Activated CD4-positive, alpha-beta T cell treated with anti-CD3 and anti-CD28 coated beads for 24 hours (primary cell): ENCODE data around the gene UTP4.
A peak's percentile ranks its signal among the peaks of the same experiment; 100 is the strongest.
"Not testable (repeated sequence)": the region's sequence is repeated elsewhere in the genome, so short reads cannot be mapped to it uniquely, and the experiment has no call there.

Experiments
- DNase-seq, 2 donors: peaks; one replicate each; pipeline ENCODE4 v3.0.0-alpha.2; 2020; ENCODE audit warnings: low read depth in 2 of 2

UTP4 gene

DNA sequence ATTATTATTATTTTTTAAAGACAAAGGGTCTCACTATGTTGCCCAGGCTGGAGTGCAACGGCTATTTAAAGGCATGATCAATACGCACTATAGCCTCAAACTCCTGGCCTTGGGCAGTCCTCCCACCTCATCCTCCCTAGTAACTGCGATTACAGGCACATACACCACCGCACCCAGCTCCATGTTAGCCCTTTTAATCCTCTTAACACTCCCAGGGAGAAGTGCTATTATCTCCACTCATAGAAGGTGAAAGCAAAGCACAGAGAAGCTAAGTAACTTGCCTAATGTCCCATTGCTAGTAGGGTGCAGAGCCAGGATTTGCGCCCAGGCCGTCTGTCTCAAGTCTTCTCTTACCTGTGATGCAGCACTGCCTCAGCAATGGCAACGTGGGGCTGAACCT lies 22.0 kb upstream of the UTP4 start:
- DNase-seq, result no peak

- DNase-seq, result no peak
Measured at GRCh38 chr16:69111216-69111875, 21.1 kb upstream of the UTP4 start.

- DNase-seq, result no peak
Measured at GRCh38 chr16:69111876-69112230, 20.6 kb upstream of the UTP4 start.

GRCh38 chr16:69112285-69113129 lies 19.9 kb upstream of the UTP4 start:
- peak; percentile 39 to 62 for DNase-seq

- no peak for DNase-seq
Measured at GRCh38 chr16:69113216-69113615, 19.2 kb upstream of the UTP4 start.

GRCh38 chr16:69114346-69114975 lies 18.0 kb upstream of the UTP4 start:
- no peak for DNase-seq

DNA sequence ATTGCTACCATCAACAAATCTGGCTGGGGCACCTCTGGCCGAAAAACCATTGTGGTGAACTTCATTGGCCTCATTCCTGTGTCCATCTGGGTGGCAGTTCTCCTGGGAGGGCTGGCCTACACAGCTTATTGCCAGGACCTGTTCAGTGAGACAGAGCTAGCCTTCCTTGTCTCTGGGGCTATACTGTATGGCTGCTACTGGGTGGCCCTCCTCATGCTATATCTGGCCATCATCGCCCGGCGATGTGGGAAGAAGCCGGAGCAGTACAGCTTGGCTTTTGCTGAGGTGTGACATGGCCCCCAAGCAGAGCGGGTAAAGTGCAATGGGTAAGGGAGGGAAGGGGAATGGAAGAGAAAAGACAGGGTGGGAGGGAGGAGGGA lies 17.5 kb upstream of the UTP4 start:
- DNase-seq, result no peak

DNA sequence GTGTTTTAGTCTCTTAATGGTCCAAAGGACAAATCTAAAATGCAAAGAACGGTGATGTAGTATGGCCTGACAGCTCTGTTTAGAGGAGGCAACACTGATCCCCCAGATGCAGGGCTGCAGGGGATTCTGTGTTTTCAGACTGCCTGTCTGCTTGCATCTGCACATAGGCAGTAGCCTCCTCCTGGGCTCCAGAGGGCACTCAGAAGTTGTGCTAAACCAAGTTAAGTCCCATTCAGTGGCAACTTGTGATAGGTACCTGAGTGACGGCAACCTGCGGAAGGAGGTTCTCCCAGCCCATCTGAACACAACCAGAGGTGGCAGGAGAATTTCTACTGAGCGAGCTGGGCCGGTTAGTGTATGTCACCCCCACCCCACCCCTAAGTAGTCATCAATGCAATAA lies 17.1 kb upstream of the UTP4 start:
- no peak for DNase-seq

GRCh38 chr16:69115837-69116236 lies 16.6 kb upstream of the UTP4 start:
- no peak for DNase-seq

DNA sequence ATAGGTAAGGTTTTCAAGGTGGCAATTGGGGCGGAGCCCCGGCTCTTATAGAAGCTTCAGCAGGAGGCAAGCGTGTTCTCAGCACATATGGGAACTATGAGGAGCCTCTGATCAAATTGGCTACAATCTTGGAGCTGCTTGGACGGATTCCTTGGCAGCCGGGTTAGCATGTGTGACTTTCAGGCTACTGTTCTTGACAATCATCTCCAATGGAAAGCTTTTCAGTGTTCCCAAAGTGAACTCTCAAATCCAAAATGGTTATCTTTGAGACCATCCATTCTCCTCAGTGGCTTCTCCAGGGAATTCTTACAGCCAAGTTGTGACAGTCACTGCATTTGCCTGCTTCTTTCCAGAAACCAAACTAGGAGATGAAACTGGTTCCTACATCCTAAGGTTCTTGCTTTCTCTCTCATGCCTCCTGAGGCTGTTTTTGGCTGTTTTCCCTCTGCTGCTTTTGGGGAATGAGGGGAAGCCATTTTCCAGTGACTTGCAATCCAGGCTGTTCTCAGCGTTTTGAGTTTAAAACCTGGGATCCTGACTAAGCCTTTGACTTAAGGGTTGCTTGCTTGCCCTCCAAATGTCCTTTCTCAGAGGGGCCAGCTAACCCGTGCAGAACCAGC lies 16.1 kb upstream of the UTP4 start:
- no peak for DNase-seq

- no peak for DNase-seq
Measured at GRCh38 chr16:69116906-69117305, 15.5 kb upstream of the UTP4 start.

- no peak for DNase-seq
Measured at GRCh38 chr16:69118468-69118867, 14.0 kb upstream of the UTP4 start.

- DNase-seq, result no peak
Measured at GRCh38 chr16:69118994-69119393, 13.5 kb upstream of the UTP4 start.

DNA sequence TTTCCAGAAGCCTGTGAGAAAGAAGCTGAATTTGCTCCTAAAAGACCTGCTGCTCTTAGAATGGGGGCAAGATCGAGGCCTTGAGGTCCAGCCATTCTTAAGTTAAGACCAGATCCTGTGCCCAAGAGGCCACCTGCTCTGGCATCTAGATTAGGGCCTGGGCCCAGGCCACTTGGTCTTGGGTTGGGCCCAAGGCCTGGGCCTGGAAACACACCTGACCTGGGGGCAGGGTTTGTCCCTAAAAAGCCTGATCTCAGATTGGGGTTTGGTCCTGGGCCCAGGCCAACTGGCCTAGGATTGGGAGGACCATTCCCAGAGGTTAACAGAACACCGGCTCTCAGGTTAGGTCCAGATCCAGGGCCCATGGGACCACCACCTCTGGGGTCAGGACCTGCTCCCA lies 12.9 kb upstream of the UTP4 start:
- DNase-seq, result no peak

GRCh38 chr16:69120096-69120664 lies 12.3 kb upstream of the UTP4 start:
- no peak for DNase-seq

- peak; percentile 38 to 44 for DNase-seq
Measured at GRCh38 chr16:69123910-69124309, 8.5 kb upstream of the UTP4 start.

GRCh38 chr16:69124406-69124805 lies 8.0 kb upstream of the UTP4 start:
- not testable (repeated sequence) for DNase-seq

- not testable (repeated sequence) for DNase-seq
Measured at GRCh38 chr16:69124961-69125360, 7.5 kb upstream of the UTP4 start.

- DNase-seq, result no peak
Measured at GRCh38 chr16:69126221-69126620, 6.2 kb upstream of the UTP4 start.

DNA sequence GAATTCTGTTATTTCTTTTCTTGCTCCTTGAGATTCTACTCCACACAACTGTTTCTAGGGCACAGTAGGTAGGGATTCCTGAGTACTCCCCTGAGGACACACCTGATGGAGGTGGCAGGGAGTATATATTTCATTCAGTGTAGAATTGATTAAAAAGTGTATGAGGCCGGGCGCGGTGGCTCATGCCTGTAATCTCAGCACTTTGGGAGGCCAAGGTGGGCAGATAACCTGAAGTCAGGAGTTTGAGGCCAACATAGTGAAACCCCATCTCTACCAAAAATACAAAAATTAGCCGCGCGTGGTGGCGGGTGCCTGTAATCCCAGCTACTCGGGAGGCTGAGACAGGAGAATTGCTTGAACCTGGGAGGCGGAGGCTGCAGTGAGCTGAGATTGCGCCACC lies 5.6 kb upstream of the UTP4 start:
- DNase-seq, result not testable (repeated sequence)

GRCh38 chr16:69127966-69128510 lies 4.4 kb upstream of the UTP4 start:
- DNase-seq, result no peak

- DNase-seq, result no peak
Measured at GRCh38 chr16:69130461-69130860, 2.0 kb upstream of the UTP4 start.
